HepG2 (cell line): ENCODE data around the gene GEMIN2. TPM values are rescaled to one million over a fixed set of nuclear protein-coding genes. Genes with fewer than 3 reads are reported as not detected.

Experiments used
- ATAC-seq: fragments of 200-7000 bp; cut with Tn5 transposase; 3 replicates; pipeline ENCODE4 v1.9.1; 2020; ENCODE audit warnings: mild to moderate bottlenecking, moderate library complexity
- BruUV-seq: library from RNA; stranded (reverse); fragments of 400-500 nt; replicated peaks from 2 replicates; lab custom pipeline; 2021; lab: Mats Ljungman, UMichigan
- CTCF ChIA-PET: fragments of 300-600 bp; formaldehyde crosslinking; extraction: SDS; loops from one replicate; lab custom pipeline; 2021; ENCODE audit warnings: low total read pairs, inconsistent platforms, low intra/inter-chr PET ratio; lab: Yijun Ruan, JAX
- POLR2A ChIA-PET: fragments of 350-600 bp; sonication (Branson Sonifier 250); formaldehyde crosslinking; loops from one replicate; lab custom pipeline; 2020; ENCODE audit warnings: antibody characterized with exemption, inconsistent platforms; lab: Yijun Ruan, JAX
- DNase-seq: peaks from one replicate; pipeline ENCODE4 v3.0.0-alpha.2; 2015; ENCODE audit warnings: low spot score
- FAIRE-seq: peaks from 3 replicates; lab custom pipeline; 2011; peaks lifted over from hg19 to GRCh38; lab: Jason Lieb, UNC
- H2AFZ ChIP-seq: one replicate; pipeline ENCODE4 v1.6.1; 2011; ENCODE audit warnings: low read length, inconsistent platforms
- H3K27ac ChIP-seq: fragments of 300-600 bp; 3 replicates; pipeline ENCODE4 v1.8.0; 2011; ENCODE audit warnings: mixed run types, mild to moderate bottlenecking, mixed read lengths, low read length, inconsistent platforms; ENCODE audit not compliant: insufficient read depth; ENCODE audit errors: extremely low read length
- H3K27me3 ChIP-seq, 2 experiments: fragments of 200-600 bp in 1 of 2; 2 replicates in 1 of 2; 3 replicates in 1 of 2; pipeline versions ENCODE4 v1.6.0 to v1.8.0; 2011; ENCODE audit warnings: low read length in 2 of 2, mild to moderate bottlenecking in 2 of 2, moderate library complexity in 2 of 2, inconsistent platforms in 1 of 2; ENCODE audit not compliant: insufficient read depth in 2 of 2, control insufficient read depth in 1 of 2
- H3K36me3 ChIP-seq, 2 experiments: fragments of 200-600 bp in 1 of 2; replicated peaks in 1 of 2; 2 replicates in 1 of 2; 3 replicates in 1 of 2; pipeline versions ENCODE4 v1.5.1 to v1.8.0; 2011; ENCODE audit warnings: low read length in 2 of 2, inconsistent platforms in 1 of 2; ENCODE audit not compliant: insufficient read depth in 2 of 2, control insufficient read depth in 1 of 2
- H3K4me1 ChIP-seq: 2 replicates; pipeline ENCODE4 v1.5.1; 2012; ENCODE audit warnings: low read length, inconsistent platforms; ENCODE audit not compliant: insufficient read depth
- H3K4me2 ChIP-seq: 2 replicates; pipeline ENCODE4 v1.6.0; 2011; ENCODE audit warnings: low read depth, low read length, inconsistent platforms
- H3K4me3 ChIP-seq, 3 experiments: fragments of 200-600 bp in 1 of 3; sonication (generic), shearing (Covaris generic) in 1 of 3; replicated peaks in 1 of 3; 2 replicates each; pipeline ENCODE4 v1.5.1; 2011 to 2016; ENCODE audit warnings: low read length in 3 of 3, inconsistent platforms in 2 of 3, low read depth in 2 of 3, mild to moderate bottlenecking in 2 of 3, control low read depth in 1 of 3, mixed read lengths in 1 of 3; ENCODE audit not compliant: insufficient read depth in 1 of 3
- H3K79me2 ChIP-seq: one replicate; pipeline ENCODE4 v1.6.1; 2011; ENCODE audit warnings: low read length, inconsistent platforms; ENCODE audit not compliant: insufficient read depth
- H3K9ac ChIP-seq: 2 replicates; pipeline ENCODE4 v1.6.0; 2011; ENCODE audit warnings: mild to moderate bottlenecking, low read depth, low read length, inconsistent platforms; ENCODE audit not compliant: insufficient read depth
- H3K9me3 ChIP-seq: 2 replicates; pipeline ENCODE4 v1.5.1; 2012; ENCODE audit warnings: mild to moderate bottlenecking, low read length
- H4K20me1 ChIP-seq: 2 replicates; pipeline ENCODE4 v1.6.0; 2011; ENCODE audit warnings: inconsistent platforms, mild to moderate bottlenecking, low read length, moderate library complexity; ENCODE audit not compliant: insufficient read depth
- AHR ChIP-seq: IDR thresholded peaks from 2 replicates; pipeline ENCODE4 v1.6.1; 2018; ENCODE audit warnings: missing genetic modification reagents, missing compliant biosample characterization
- AKNA ChIP-seq: sonication (generic); formaldehyde crosslinking; IDR thresholded peaks from 2 replicates; pipeline ENCODE4 v1.4.0; 2020; ENCODE audit warnings: missing genetic modification reagents, borderline replicate concordance
- ARID4A ChIP-seq: sonication (generic); formaldehyde crosslinking; IDR thresholded peaks from 2 replicates; pipeline ENCODE4 v1.5.0; 2020; ENCODE audit warnings: mild to moderate bottlenecking, missing genetic modification reagents, borderline replicate concordance
- MLLT10 ChIP-seq: sonication (generic); formaldehyde crosslinking; IDR thresholded peaks from 2 replicates; pipeline ENCODE4 v1.4.0; 2020; ENCODE audit warnings: missing genetic modification reagents
- MTF2 ChIP-seq: sonication (generic); formaldehyde crosslinking; IDR thresholded peaks from 2 replicates; pipeline ENCODE4 v1.5.0; 2020; ENCODE audit warnings: missing genetic modification reagents, borderline replicate concordance
- MYPOP ChIP-seq: sonication (generic); formaldehyde crosslinking; IDR thresholded peaks from 2 replicates; pipeline ENCODE4 v1.8.1; 2023; ENCODE audit warnings: mild to moderate bottlenecking, moderate library complexity, missing genetic modification reagents
- NCOA5 ChIP-seq: sonication (generic); formaldehyde crosslinking; IDR thresholded peaks from 2 replicates; pipeline ENCODE4 v1.4.0; 2020; ENCODE audit warnings: missing genetic modification reagents
- RFX1 ChIP-seq: fragments of 450-650 bp; IDR thresholded peaks from 2 replicates; pipeline ENCODE4 v1.6.1; 2017
- RXRA ChIP-seq: sonication (generic); formaldehyde crosslinking; IDR thresholded peaks from 2 replicates; pipeline ENCODE4 v1.5.1; 2020; ENCODE audit warnings: missing genetic modification reagents
- TBL1XR1 ChIP-seq: fragments of 150-350 bp; IDR thresholded peaks from 2 replicates; pipeline ENCODE4 v1.6.1; 2014; ENCODE audit warnings: borderline replicate concordance, low read length; ENCODE audit not compliant: partially characterized antibody
- ZNF672 ChIP-seq: sonication (generic); formaldehyde crosslinking; IDR thresholded peaks from 2 replicates; pipeline ENCODE4 v1.8.1; 2022; ENCODE audit warnings: missing genetic modification reagents
- WGBS: methylation state at CpG from one replicate; pipeline ENCODE4 v1.1.6; 2017; ENCODE audit warnings: low lambda C conversion rate; 5-methylcytosine and 5-hydroxymethylcytosine counted together
- in situ Hi-C: cut with HindIII; loops from 2 replicates; pipeline ENCODE4 v1.10.0; 2017; ENCODE audit warnings: low pct_unique_long_range_greater_than_20kb; ENCODE audit not compliant: extremely low pct_ligation_motif_present
- intact Hi-C: fragments of 100-400 bp; cut with micrococcal nuclease; formaldehyde crosslinking; loops from one replicate; pipeline ENCODE4 v1.10.0; 2022; ENCODE audit not compliant: unreplicated experiment
- polyA plus RNA-seq, 8 experiments: library from polyadenylated mRNA; depleted of rRNA in 3 of 8; stranded (reverse) in 7 of 8; unstranded in 1 of 8; fragments of >200 nt; fragmentation: Illumina TruSeq in 4 of 8; extraction: Trizol in 4 of 8; gene quantifications; 2 replicates each; pipeline versions ENCODE4 v1.2.1 to v1.2.3, GENCODE V29; 2011 to 2016; ENCODE audit warnings: low read depth in 4 of 8, missing spikeins in 1 of 8, mixed read lengths in 1 of 8; ENCODE audit not compliant: insufficient read depth in 1 of 8
- total RNA-seq, 5 experiments: library from RNA; depleted of rRNA; stranded (reverse); fragments of >200 nt; fragmentation: Illumina TruSeq; extraction: Trizol; gene quantifications; 2 replicates each; pipeline ENCODE4 v1.2.3, GENCODE V29; 2016; ENCODE audit warnings: low read depth in 1 of 5
- TF ChIP-seq, protein P1 (sequence below): sonication (generic); formaldehyde crosslinking; IDR thresholded peaks from 2 replicates; pipeline ENCODE4 v1.5.0; 2020; ENCODE audit warnings: missing genetic modification reagents

GEMIN2 gene
- total and polyA plus RNA-seq, 2 of the 13 experiments (the other 11 are each of a cell fraction or from before 2014, with no cell fraction given), result 54.8 to 110 TPM

- intact Hi-C loops (loop anchor here (1.0 to 2.0 kb wide), 4 partner anchors 61 to 257 kb away; partner anchors contain the start of genes FBXO33 and GEMIN2), in situ Hi-C loops (no loop called here)
- Histone ChIP-seq H2AFZ (no peak overlapping the region), H3K9ac (peak overlapping the region; percentile 98), H3K9me3 (no peaks in the 10 kb centered on the region), H3K4me2 (peak overlapping the region; percentile 88), H4K20me1 (peaks cover 14% of the 10 kb centered on the region), H3K36me3 (peaks cover 28 to 42% of the 10 kb centered on the region in 2 experiments), H3K4me1 (peaks cover 60% of the 10 kb centered on the region), H3K79me2 (peaks cover 39% of the 10 kb centered on the region), H3K27ac (peak overlapping the region; percentile 88), H3K27me3 (no peaks in the 10 kb centered on the region; a peak in 1 of 5 replicates), H3K4me3 (peak overlapping the region; percentile 80 to 96 (median 80))
- DNase-seq (peak; percentile 66), ATAC-seq (peak; percentile 32), FAIRE-seq (no peak)
- CTCF ChIA-PET, result no interaction called here
- TSS peak; percentile 73 for BruUV-seq
- POLR2A ChIA-PET, result interaction anchor here (0.6 to 3.1 kb wide), 28 partner anchors 7 to 1733 kb away, joined by 3 to 54 read pairs (median 6); partner anchors contain the start of genes FBXO33, GEMIN2 and SEC23A
- under 1% methylated on average over 35 of the region's 36 CpGs for WGBS
- TF ChIP-seq MYPOP, result no peak
- peak; percentile 19; the same call in 1 of the 2 replicates for TF ChIP-seq AKNA (CRISPR knock-in tag)
- TF ChIP-seq MTF2 (CRISPR knock-in tag), result no peak
- TF ChIP-seq MLLT10 (CRISPR knock-in tag), result no peak
- no peak; the same call in 1 of the 2 replicates for TF ChIP-seq NCOA5 (CRISPR knock-in tag)
- TF ChIP-seq RXRA (CRISPR knock-in tag), result no peak
- peak; percentile 91 for TF ChIP-seq ARID4A (CRISPR knock-in tag)
- TF ChIP-seq, protein P1, sequence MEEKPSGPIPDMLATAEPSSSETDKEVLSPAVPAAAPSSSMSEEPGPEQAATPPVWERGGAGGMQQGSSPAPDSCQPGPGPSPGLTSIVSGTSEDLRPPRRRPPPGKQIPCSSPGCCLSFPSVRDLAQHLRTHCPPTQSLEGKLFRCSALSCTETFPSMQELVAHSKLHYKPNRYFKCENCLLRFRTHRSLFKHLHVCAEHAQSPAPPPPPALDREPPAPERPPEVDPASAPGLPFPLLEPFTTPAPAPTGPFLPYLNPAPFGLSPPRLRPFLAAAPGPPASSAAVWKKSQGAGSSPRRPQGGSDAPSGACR, result 0 out of 2 replicates have a peak, but pooled peaks have one; percentile 6
- TF ChIP-seq TBL1XR1, result no peak
- 0 out of 2 replicates have a peak, but pooled peaks have one; percentile 65 for TF ChIP-seq AHR
- TF ChIP-seq RFX1, result no peak
- no peak for TF ChIP-seq ZNF672 (CRISPR knock-in tag)
Measured at GRCh38 chr14:39175445-39176262, 61.5 kb downstream of the GEMIN2 start.
